H1 (cell line): ENCODE measurements around the gene SART1. TPM values are rescaled to one million over a fixed set of nuclear protein-coding genes. Genes with fewer than 3 reads are reported as not detected.

Experiments
- CTCF ChIA-PET: fragments of 300-600 bp; sonication (Branson Sonifier 250); formaldehyde crosslinking; loops from one replicate; lab custom pipeline; 2021; ENCODE audit not compliant: partially characterized antibody; lab: Charles Lee
- POLR2A ChIA-PET: fragments of 300-600 bp; sonication (Branson Sonifier 250); formaldehyde crosslinking; loops from one replicate; lab custom pipeline; 2021; ENCODE audit warnings: inconsistent platforms; ENCODE audit not compliant: partially characterized antibody; lab: Charles Lee
- DNase-seq, 2 experiments: peaks; one replicate each; pipeline versions ENCODE4 v3.0.0 to v3.0.0-alpha.2; 2010 to 2022; ENCODE audit warnings: low spot score in 2 of 2, low read depth in 1 of 2, mixed read lengths in 1 of 2
- FAIRE-seq: peaks from 2 replicates; lab custom pipeline; 2011; peaks lifted over from hg19 to GRCh38; lab: Jason Lieb, UNC
- H2AFZ ChIP-seq: 2 replicates; pipeline ENCODE4 v1.8.1; 2012; ENCODE audit warnings: low read length, inconsistent platforms
- H2AK5ac ChIP-seq: 2 replicates; pipeline ENCODE4 v1.6.1; 2013; ENCODE audit warnings: low read depth, low read length
- H2BK120ac ChIP-seq: replicated peaks from 2 replicates; pipeline ENCODE3; 2013; ENCODE audit warnings: low read depth, low read length, inconsistent platforms
- H2BK12ac ChIP-seq: 2 replicates; pipeline ENCODE4 v1.6.1; 2013; ENCODE audit warnings: low read depth, low read length
- H2BK15ac ChIP-seq: 2 replicates; pipeline ENCODE4 v1.6.1; 2013; ENCODE audit warnings: low read length
- H2BK20ac ChIP-seq: 2 replicates; pipeline ENCODE4 v1.6.1; 2013; ENCODE audit warnings: low read length
- H2BK5ac ChIP-seq: 2 replicates; pipeline ENCODE4 v1.6.1; 2013; ENCODE audit warnings: low read depth, low read length
- H3K14ac ChIP-seq: 2 replicates; pipeline ENCODE4 v1.6.1; 2013; ENCODE audit warnings: inconsistent platforms; ENCODE audit not compliant: insufficient read length
- H3K18ac ChIP-seq: 2 replicates; pipeline ENCODE4 v1.6.1; 2013; ENCODE audit warnings: low read length; ENCODE audit errors: extremely low read depth
- H3K23ac ChIP-seq: 2 replicates; pipeline ENCODE4 v1.6.1; 2013; ENCODE audit warnings: inconsistent platforms; ENCODE audit not compliant: insufficient read length
- H3K23me2 ChIP-seq: 2 replicates; pipeline ENCODE4 v1.6.1; 2013; ENCODE audit warnings: low read depth, low read length
- H3K27ac ChIP-seq: 2 replicates; pipeline ENCODE4 v1.6.1; 2011; ENCODE audit warnings: low read depth, low read length, inconsistent platforms
- H3K27me3 ChIP-seq, 4 experiments: replicated peaks in 1 of 4; 1 replicate in 1 of 4; 2 replicates in 3 of 4; pipeline versions ENCODE4 v1.6.1 to v1.8.1; 2011 to 2013; ENCODE audit warnings: low read length in 3 of 4, mild to moderate bottlenecking in 3 of 4, inconsistent platforms in 2 of 4, mixed read lengths in 2 of 4, moderate library complexity in 1 of 4; ENCODE audit not compliant: control insufficient read depth in 3 of 4, insufficient read depth in 3 of 4; ENCODE audit errors: extremely low read depth in 1 of 4
- H3K36me3 ChIP-seq, 4 experiments: 2 replicates each; pipeline versions ENCODE4 v1.6.1 to v1.8.1; 2011 to 2013; ENCODE audit warnings: mild to moderate bottlenecking in 4 of 4, low read length in 3 of 4, moderate library complexity in 2 of 4, control low read depth in 1 of 4, inconsistent platforms in 1 of 4; ENCODE audit not compliant: insufficient read depth in 4 of 4, control insufficient read depth in 2 of 4
- H3K4ac ChIP-seq: replicated peaks from 2 replicates; pipeline ENCODE3; 2013; ENCODE audit warnings: low read length, low read depth, mixed read lengths, inconsistent platforms; ENCODE audit not compliant: insufficient read length
- H3K4me1 ChIP-seq, 4 experiments: replicated peaks in 1 of 4; 1 replicate in 1 of 4; 2 replicates in 3 of 4; pipeline versions ENCODE4 v1.6.1 to v1.8.1; 2011 to 2013; ENCODE audit warnings: low read length in 3 of 4, inconsistent platforms in 2 of 4, mixed read lengths in 1 of 4; ENCODE audit not compliant: insufficient read depth in 4 of 4, control insufficient read depth in 3 of 4
- H3K4me2 ChIP-seq, 2 experiments: 2 replicates each; pipeline versions ENCODE4 v1.6.1 to v1.8.1; 2011 to 2013; ENCODE audit warnings: low read depth in 2 of 2, low read length in 2 of 2, control low read depth in 1 of 2, inconsistent platforms in 1 of 2, mild to moderate bottlenecking in 1 of 2; ENCODE audit not compliant: insufficient read depth in 1 of 2
- H3K4me3 ChIP-seq, 4 experiments: fragments of 200-600, 300-600 bp in 1 of 4; sonication (generic), shearing (Covaris generic), sonication (Bioruptor Twin) in 1 of 4; 2 replicates each; pipeline versions ENCODE4 v1.5.1 to v1.8.1; 2011 to 2016; ENCODE audit warnings: low read length in 4 of 4, low read depth in 3 of 4, control low read depth in 2 of 4, inconsistent platforms in 2 of 4, mild to moderate bottlenecking in 2 of 4, mixed read lengths in 1 of 4, moderate library complexity in 1 of 4; ENCODE audit not compliant: insufficient read depth in 2 of 4; ENCODE audit errors: extremely low read depth in 1 of 4
- H3K56ac ChIP-seq: replicated peaks from 2 replicates; pipeline ENCODE3; 2013; ENCODE audit warnings: low read depth, mild to moderate bottlenecking, mixed read lengths, low read length, inconsistent platforms; ENCODE audit not compliant: insufficient read length
- H3K79me1 ChIP-seq: 2 replicates; pipeline ENCODE4 v1.6.1; 2013; ENCODE audit warnings: low read depth, low read length, control low read depth
- H3K79me2 ChIP-seq, 2 experiments: 2 replicates each; pipeline versions ENCODE4 v1.6.1 to v1.8.1; 2012 to 2013; ENCODE audit warnings: low read length in 2 of 2, mild to moderate bottlenecking in 2 of 2, inconsistent platforms in 1 of 2; ENCODE audit not compliant: insufficient read depth in 2 of 2, control insufficient read depth in 1 of 2
- H3K9ac ChIP-seq, 4 experiments: replicated peaks in 1 of 4; 1 replicate in 1 of 4; 2 replicates in 3 of 4; pipeline versions ENCODE4 v1.6.1 to v1.8.1; 2011 to 2013; ENCODE audit warnings: low read depth in 3 of 4, low read length in 3 of 4, control low read depth in 2 of 4, mild to moderate bottlenecking in 2 of 4, moderate library complexity in 2 of 4, inconsistent platforms in 1 of 4; ENCODE audit errors: extremely low read depth in 1 of 4
- H3K9me3 ChIP-seq, 2 experiments: 2 replicates each; pipeline versions ENCODE4 v1.6.1 to v1.8.1; 2012 to 2013; ENCODE audit warnings: mild to moderate bottlenecking in 2 of 2, moderate library complexity in 2 of 2, control low read depth in 1 of 2, inconsistent platforms in 1 of 2, low read depth in 1 of 2, low read length in 1 of 2, mixed read lengths in 1 of 2; ENCODE audit not compliant: insufficient read depth in 2 of 2
- H4K20me1 ChIP-seq, 2 experiments: replicated peaks in 1 of 2; 2 replicates each; pipeline versions ENCODE3 to v1.8.1; 2011 to 2013; ENCODE audit warnings: inconsistent platforms in 2 of 2, low read length in 2 of 2, mild to moderate bottlenecking in 1 of 2; ENCODE audit not compliant: insufficient read depth in 2 of 2, control insufficient read depth in 1 of 2
- H4K5ac ChIP-seq: 2 replicates; pipeline ENCODE4 v1.6.1; 2013; ENCODE audit warnings: low read length, low read depth, mixed read lengths, inconsistent platforms; ENCODE audit not compliant: insufficient read length
- H4K8ac ChIP-seq: 2 replicates; pipeline ENCODE4 v1.8.0; 2013; ENCODE audit warnings: mild to moderate bottlenecking, moderate library complexity, low read length, inconsistent platforms; ENCODE audit not compliant: insufficient read depth; ENCODE audit errors: extremely low read depth
- H4K91ac ChIP-seq: replicated peaks from 2 replicates; pipeline ENCODE3; 2013; ENCODE audit warnings: low read length, mixed read lengths, inconsistent platforms; ENCODE audit not compliant: insufficient read length
- ASH2L ChIP-seq: fragments of 200-600, 300-600 bp; sonication (generic); IDR thresholded peaks from one replicate; pipeline ENCODE4 v1.7.1; 2017; ENCODE audit warnings: low read length
- BACH1 ChIP-seq: IDR thresholded peaks from 2 replicates; pipeline ENCODE4 v1.6.1; 2012; ENCODE audit warnings: low read length, improper control_type of control experiment
- CBX8 ChIP-seq: fragments of 300-800, 300-1000 bp; sonication (generic); IDR thresholded peaks from 2 replicates; pipeline ENCODE4 v1.7.1; 2016; ENCODE audit warnings: low read depth, low read length, borderline replicate concordance
- CEBPB ChIP-seq: IDR thresholded peaks from 2 replicates; pipeline ENCODE4 v1.6.1; 2012; ENCODE audit warnings: low read depth, low read length
- EZH2 ChIP-seq: fragments of 200-600 bp; sonication (generic); IDR thresholded peaks from 2 replicates; pipeline ENCODE4 v1.7.1; 2012; ENCODE audit warnings: low read depth, mild to moderate bottlenecking, moderate library complexity, low read length, inconsistent platforms; ENCODE audit not compliant: severe bottlenecking
- JUN ChIP-seq: IDR thresholded peaks from 2 replicates; pipeline ENCODE4 v1.6.1; 2011; ENCODE audit warnings: low read depth, mild to moderate bottlenecking, improper control_type of control experiment, low read length
- JUND ChIP-seq: IDR thresholded peaks from 2 replicates; pipeline ENCODE4 v1.6.1; 2011; ENCODE audit warnings: mild to moderate bottlenecking, improper control_type of control experiment, low read length
- NRF1 ChIP-seq: IDR thresholded peaks from 2 replicates; pipeline ENCODE4 v1.6.1; 2011; ENCODE audit warnings: mild to moderate bottlenecking, low read depth, low read length, improper control_type of control experiment
- SIRT6 ChIP-seq: IDR thresholded peaks from one replicate; pipeline ENCODE4 v1.7.1; 2012; ENCODE audit warnings: low read length, inconsistent platforms
- SP1 ChIP-seq: IDR thresholded peaks from 2 replicates; pipeline ENCODE4 v1.6.1; 2011; ENCODE audit warnings: low read depth, low read length
- SP4 ChIP-seq: IDR thresholded peaks from 2 replicates; pipeline ENCODE4 v1.6.1; 2012; ENCODE audit warnings: low read length, inconsistent platforms
- TAF7 ChIP-seq: optimal IDR thresholded peaks from 2 replicates; pipeline ENCODE3; 2011; ENCODE audit warnings: low read depth, mild to moderate bottlenecking, inconsistent platforms, low read length, moderate library complexity, borderline replicate concordance
- WGBS, 2 experiments: shearing (Covaris generic) in 1 of 2; methylation state at CpG; one replicate each; pipeline versions ENCODE4 v1.1.6 to v1.1.7; 2013 to 2015; ENCODE audit warnings: low lambda C conversion rate in 2 of 2, mixed read lengths in 2 of 2, inconsistent platforms in 1 of 2, low coverage in 1 of 2, missing lambda C conversion rate in 1 of 2; ENCODE audit not compliant: insufficient replicate concordance in 2 of 2, insufficient coverage in 1 of 2, insufficient read length in 1 of 2; ENCODE audit errors: extremely low coverage in 1 of 2, missing lambda C conversion rate in 1 of 2; 5-methylcytosine and 5-hydroxymethylcytosine counted together
- polyA plus RNA-seq, 7 experiments: library from polyadenylated mRNA; depleted of rRNA in 3 of 7; stranded (reverse) in 5 of 7; unstranded in 2 of 7; fragments of >200 nt in 5 of 7; fragments of 200-250 nt in 2 of 7; gene quantifications; 1 replicate in 5 of 7; 2 replicates in 1 of 7; 4 replicates in 1 of 7; pipeline versions ENCODE4 v1.2.1 to v1.2.3, GENCODE V29; 2011 to 2013; ENCODE audit warnings: missing spikeins in 2 of 7, mixed read lengths in 2 of 7
- total RNA-seq: library from RNA; stranded (reverse); fragmentation: NEBNext Ultra II Directional; extraction: Animal tissue kit (Norgen Biotek cat#: 25700); gene quantifications from 2 replicates; pipeline ENCODE4 v1.2.1, GENCODE V29; 2021
- TF ChIP-seq, protein P1 (sequence below): IDR thresholded peaks from 2 replicates; pipeline ENCODE4 v1.6.1; 2011; ENCODE audit warnings: low read length, improper control_type of control experiment

Gene SART1
- total and polyA plus RNA-seq, 2 of the 8 experiments (the other 6 are each of a cell fraction or from before 2014, with no cell fraction given), result 9.7 to 46.1 TPM

DNA sequence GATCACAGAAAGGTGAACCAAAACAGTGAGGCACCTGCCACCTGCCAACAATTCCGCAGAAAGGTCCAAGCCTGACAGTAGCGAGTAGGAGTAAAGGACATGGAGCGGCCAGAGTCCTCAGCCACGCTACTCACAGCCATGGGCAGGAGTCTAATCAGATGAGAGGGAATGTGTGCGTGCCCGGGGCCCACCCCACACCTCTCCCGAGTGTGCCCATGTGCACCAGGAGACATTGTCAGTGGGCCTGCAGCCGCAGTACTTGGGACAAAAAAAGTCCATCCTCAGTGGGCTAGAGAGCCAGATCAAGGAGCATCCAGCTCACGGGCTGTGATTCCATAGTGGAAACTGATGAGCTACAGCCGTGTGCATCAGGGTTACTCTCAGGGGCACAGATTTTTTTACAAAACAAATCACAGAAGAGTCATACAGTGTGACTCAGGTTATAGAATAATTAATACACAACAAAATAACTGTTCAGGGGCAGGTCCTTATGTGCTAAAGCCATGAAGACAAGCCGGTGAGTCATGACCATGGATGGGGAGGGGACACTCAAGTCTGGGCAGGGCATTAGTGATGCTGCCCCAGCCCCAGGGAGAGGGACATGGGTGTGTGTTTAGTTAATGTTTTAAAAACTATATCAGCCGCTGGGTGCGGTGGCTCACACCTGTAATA is 12.0 kb downstream of the SART1 start:
- H3K23ac ChIP-seq, result no peak overlapping the region
- 90% methylated on average over 13 of the region's 13 CpGs; no CpG with 5 or more reads in 1 of the 2 experiments for WGBS, 2 experiments
- TF ChIP-seq BACH1 (no peak), SIRT6 (no peak), JUND (no peak), CEBPB (no peak), ASH2L (no peak), EZH2 (no peak), SP1 (no peak), JUN (no peak), CBX8 (no peak), NRF1 (no peak), SP4 (no peak), TAF7 (no peak)
- TF ChIP-seq, protein P1, sequence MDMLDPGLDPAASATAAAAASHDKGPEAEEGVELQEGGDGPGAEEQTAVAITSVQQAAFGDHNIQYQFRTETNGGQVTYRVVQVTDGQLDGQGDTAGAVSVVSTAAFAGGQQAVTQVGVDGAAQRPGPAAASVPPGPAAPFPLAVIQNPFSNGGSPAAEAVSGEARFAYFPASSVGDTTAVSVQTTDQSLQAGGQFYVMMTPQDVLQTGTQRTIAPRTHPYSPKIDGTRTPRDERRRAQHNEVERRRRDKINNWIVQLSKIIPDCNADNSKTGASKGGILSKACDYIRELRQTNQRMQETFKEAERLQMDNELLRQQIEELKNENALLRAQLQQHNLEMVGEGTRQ, result no peak

More for the DNA sequence above, 12.0 kb downstream of the SART1 start:
- Histone ChIP-seq H2BK120ac (no peak overlapping the region), H3K9ac (no peak overlapping the region), H3K9me3 (no peaks in the 10 kb centered on the region), H2AK5ac (no peak overlapping the region), H2BK5ac (no peak overlapping the region), H2BK15ac (no peak overlapping the region), H2AFZ (no peak overlapping the region), H4K91ac (no peak overlapping the region), H4K5ac (no peak overlapping the region), H4K8ac (no peak overlapping the region), H3K23me2 (no peaks in the 10 kb centered on the region), H3K27me3 (no peaks in the 10 kb centered on the region), H3K18ac (no peak overlapping the region), H2BK20ac (no peak overlapping the region), H3K4me1 (no peaks in the 10 kb centered on the region), H3K4me3 (no peak overlapping the region), H3K79me2 (no peaks in the 10 kb centered on the region), H3K4ac (no peak overlapping the region), H4K20me1 (no peaks in the 10 kb centered on the region), H3K36me3 (peaks cover 6 to 28% (median 21%) of the 10 kb centered on the region in 4 experiments; a peak in 7 of 8 replicates), H3K14ac (no peak overlapping the region), H2BK12ac (no peak overlapping the region), H3K56ac (no peak overlapping the region), H3K4me2 (no peak overlapping the region), H3K27ac (no peak overlapping the region), H3K79me1 (no peaks in the 10 kb centered on the region)
- DNase-seq (no peak), FAIRE-seq (no peak)
- POLR2A ChIA-PET, result interaction anchor here (0.8 to 1.1 kb wide), 4 partner anchors 10 to 13 kb away, joined by 3 to 5 read pairs (median 4); no protein-coding TSS in a partner anchor
- CTCF ChIA-PET, result interaction anchor here (0.6 to 1.2 kb wide), 6 partner anchors 14 to 435 kb away, joined by 3 to 6 read pairs (median 3); no protein-coding TSS in a partner anchor
